A549 treated with CpdA at 1 μM for 4 hours (cell line): ENCODE measurements around the gene RIN1. TPM values are rescaled to one million over a fixed set of nuclear protein-coding genes. Genes with fewer than 3 reads are reported as not detected.

Experiments
- total RNA-seq: library from RNA; stranded (reverse); fragments of 200-300 nt; extraction: Qiagen RNA extraction; gene quantifications from 5 replicates; pipeline ENCODE4 v1.2.3, GENCODE V29; 2022; ENCODE audit warnings: low read depth

RIN1 gene
- total RNA-seq = 28.6 to 42.5 TPM (median 39.3 TPM) in 5 replicates

GRCh38 chr11:66336234-66337102 lies at the start of gene RIN1:
Gene RIN1 (minus strand): TSS chr11:66336434. CDS start chr11:66336402, 32 bp downstream.

GRCh38 chr11:66371627-66372415 lies 35.6 kb upstream of the RIN1 start, which contains the start of gene SLC29A2:
Gene SLC29A2 (minus strand): TSS chr11:66371760. CDS start chr11:66371591, 169 bp downstream.

GRCh38 chr11:66347425-66348276 lies 11.4 kb upstream of the RIN1 start, which contains the start of gene B4GAT1:
Gene B4GAT1 (minus strand): TSS chr11:66347629. CDS start chr11:66347545, 84 bp downstream.

GRCh38 chr11:66344550-66345315 lies 8.5 kb upstream of the RIN1 start, which contains the start of gene BRMS1:
Gene BRMS1 (minus strand): TSS chr11:66345104. CDS start chr11:66342234, 2,870 bp downstream.

GRCh38 chr11:66316849-66317251 lies 19.4 kb downstream of the RIN1 start, which contains the start of gene CD248:
Gene CD248 (minus strand): TSS chr11:66317044. CDS start chr11:66317027, 17 bp downstream.

GRCh38 chr11:66291706-66292542 lies 44.3 kb downstream of the RIN1 start, which contains the start of gene TMEM151A:
Gene TMEM151A (plus strand): TSS chr11:66291894. CDS start chr11:66292014, 120 bp downstream.

GRCh38 chr11:66288671-66289547 lies 47.3 kb downstream of the RIN1 start, which contains the start of gene YIF1A:
Gene YIF1A (minus strand): TSS chr11:66289143. CDS start chr11:66288985, 158 bp downstream.

Other genes with a start within 250 kb of the RIN1 start
- 35.4 to 46.5 TPM (median 41.2 TPM) in 5 replicates for gene KLC2, start 78.7 kb downstream of the RIN1 start, total RNA-seq
- gene RAB1B, start 67.8 kb downstream of the RIN1 start, total RNA-seq = 122 to 151 TPM (median 148 TPM) in 5 replicates
- 0.89 to 3.1 TPM (median 2.1 TPM) in 5 replicates for gene CNIH2, start 58.3 kb downstream of the RIN1 start, total RNA-seq
- gene YIF1A, start 47.3 kb downstream of the RIN1 start, total RNA-seq = 79.2 to 122 TPM (median 116 TPM) in 5 replicates
- gene TMEM151A, start 44.5 kb downstream of the RIN1 start, total RNA-seq = 1.9 to 3.8 TPM (median 3.5 TPM) in 5 replicates
- not detected in 5 replicates for gene CD248, start 19.4 kb downstream of the RIN1 start, total RNA-seq
- gene BRMS1, start 8.7 kb upstream of the RIN1 start, total RNA-seq = 82.1 to 102 TPM (median 91.1 TPM) in 5 replicates
- 14.6 to 20.9 TPM (median 18.5 TPM) in 5 replicates for gene B4GAT1, start 11.2 kb upstream of the RIN1 start, total RNA-seq
- gene SLC29A2, start 35.3 kb upstream of the RIN1 start, total RNA-seq = 3.2 to 5.0 TPM (median 4.5 TPM) in 5 replicates
- gene NPAS4, start 84.6 kb upstream of the RIN1 start, total RNA-seq = not detected in 5 replicates
- 82.6 to 118 TPM (median 108 TPM) in 5 replicates for gene MRPL11, start 102.4 kb upstream of the RIN1 start, total RNA-seq
- gene PELI3, start 130.5 kb upstream of the RIN1 start, total RNA-seq = 4.2 to 6.4 TPM (median 4.6 TPM) in 5 replicates
- gene DPP3, start 144.0 kb upstream of the RIN1 start, total RNA-seq = 47.5 to 58.9 TPM (median 55.8 TPM) in 5 replicates
- gene BBS1, start 174.2 kb upstream of the RIN1 start, total RNA-seq = 7.7 to 11.2 TPM (median 9.1 TPM) in 5 replicates
- gene ZDHHC24, start 209.6 kb upstream of the RIN1 start, total RNA-seq = 7.1 to 14.3 TPM (median 12.0 TPM) in 5 replicates
- gene ACTN3, start 210.5 kb upstream of the RIN1 start, total RNA-seq = 0.01 TPM in 1 of 5 replicates, not detected in the others
- gene CTSF, start 232.2 kb upstream of the RIN1 start, total RNA-seq = 28.6 to 39.6 TPM (median 34.1 TPM) in 5 replicates